ENCODE results near the gene ZNF367. TPM values are rescaled to one million over a fixed set of nuclear protein-coding genes. Genes with fewer than 3 reads are reported as not detected.
A peak's percentile ranks its signal among the peaks of the same experiment; 100 is the strongest.

ZNF367 gene
- total RNA-seq, 1 experiment from 2014 or later: 9.9 TPM

GRCh38 chr9:96441798-96442445 lies 23.8 kb upstream of the ZNF367 start:
- in situ Hi-C loops (cut with HindIII; ENCODE audit: low pct_unique_long_range_greater_than_20kb, low sequenced_read_pairs): no loop called here
- DNase-seq (ENCODE audit: low read depth, low spot score): peak; percentile 74

- in situ Hi-C loops (cut with HindIII; ENCODE audit: low pct_unique_long_range_greater_than_20kb, low sequenced_read_pairs): no loop called here
Measured at GRCh38 chr9:96440671-96441199, 22.6 kb upstream of the ZNF367 start.

GRCh38 chr9:96437454-96437853 lies 19.3 kb upstream of the ZNF367 start:
- in situ Hi-C loops (cut with HindIII; ENCODE audit: low pct_unique_long_range_greater_than_20kb, low sequenced_read_pairs): no loop called here
- no peak for DNase-seq (ENCODE audit: low read depth, low spot score)

More at GRCh38 chr9:96440671-96441199, 22.6 kb upstream of the ZNF367 start:
- no peak for DNase-seq (ENCODE audit: low read depth, low spot score)

GRCh38 chr9:96436456-96437126 lies 18.4 kb upstream of the ZNF367 start:
- in situ Hi-C loops (cut with HindIII; ENCODE audit: low pct_unique_long_range_greater_than_20kb, low sequenced_read_pairs): no loop called here
- DNase-seq (ENCODE audit: low read depth, low spot score): no peak

- in situ Hi-C loops (cut with HindIII; ENCODE audit: low pct_unique_long_range_greater_than_20kb, low sequenced_read_pairs): no loop called here
- DNase-seq (ENCODE audit: low read depth, low spot score): no peak
Measured at GRCh38 chr9:96436063-96436455, 17.9 kb upstream of the ZNF367 start.

- in situ Hi-C loops (cut with HindIII; ENCODE audit: low pct_unique_long_range_greater_than_20kb, low sequenced_read_pairs): no loop called here
Measured at GRCh38 chr9:96435345-96435744, 17.2 kb upstream of the ZNF367 start.

GRCh38 chr9:96430377-96430776 lies 12.2 kb upstream of the ZNF367 start:
- DNase-seq (ENCODE audit: low read depth, low spot score): no peak

More at GRCh38 chr9:96435345-96435744, 17.2 kb upstream of the ZNF367 start:
- DNase-seq (ENCODE audit: low read depth, low spot score): no peak

GRCh38 chr9:96429732-96430131 lies 11.6 kb upstream of the ZNF367 start:
- in situ Hi-C loops (cut with HindIII; ENCODE audit: low pct_unique_long_range_greater_than_20kb, low sequenced_read_pairs): no loop called here

More at GRCh38 chr9:96430377-96430776, 12.2 kb upstream of the ZNF367 start:
- in situ Hi-C loops (cut with HindIII; ENCODE audit: low pct_unique_long_range_greater_than_20kb, low sequenced_read_pairs): no loop called here

GRCh38 chr9:96425500-96426169 lies 7.5 kb upstream of the ZNF367 start:
- DNase-seq (ENCODE audit: low read depth, low spot score): no peak
- in situ Hi-C loops (cut with HindIII; ENCODE audit: low pct_unique_long_range_greater_than_20kb, low sequenced_read_pairs): no loop called here

More at GRCh38 chr9:96429732-96430131, 11.6 kb upstream of the ZNF367 start:
- no peak for DNase-seq (ENCODE audit: low read depth, low spot score)

GRCh38 chr9:96423985-96424336 lies 5.8 kb upstream of the ZNF367 start:
- in situ Hi-C loops (cut with HindIII; ENCODE audit: low pct_unique_long_range_greater_than_20kb, low sequenced_read_pairs): no loop called here
- DNase-seq (ENCODE audit: low read depth, low spot score): no peak

GRCh38 chr9:96423322-96423984 lies 5.3 kb upstream of the ZNF367 start:
- DNase-seq (ENCODE audit: low read depth, low spot score): no peak
- in situ Hi-C loops (cut with HindIII; ENCODE audit: low pct_unique_long_range_greater_than_20kb, low sequenced_read_pairs): no loop called here

- peak; percentile 96 for DNase-seq (ENCODE audit: low read depth, low spot score)
- in situ Hi-C loops (cut with HindIII; ENCODE audit: low pct_unique_long_range_greater_than_20kb, low sequenced_read_pairs): no loop called here
Measured at GRCh38 chr9:96420468-96421219, 2.5 kb upstream of the ZNF367 start.

GRCh38 chr9:96419691-96419969 lies 1.5 kb upstream of the ZNF367 start:
- no peak for DNase-seq (ENCODE audit: low read depth, low spot score)
- in situ Hi-C loops (cut with HindIII; ENCODE audit: low pct_unique_long_range_greater_than_20kb, low sequenced_read_pairs): no loop called here

GRCh38 chr9:96418920-96419690 lies 935 bp upstream of the ZNF367 start:
- in situ Hi-C loops (cut with HindIII; ENCODE audit: low pct_unique_long_range_greater_than_20kb, low sequenced_read_pairs): no loop called here
- peak; percentile 72 for DNase-seq (ENCODE audit: low read depth, low spot score)

GRCh38 chr9:96417661-96418082 lies 498 bp downstream of the ZNF367 start:
- in situ Hi-C loops (cut with HindIII; ENCODE audit: low pct_unique_long_range_greater_than_20kb, low sequenced_read_pairs): no loop called here
- no peak for DNase-seq (ENCODE audit: low read depth, low spot score)

GRCh38 chr9:96417051-96417586 lies 1.1 kb downstream of the ZNF367 start:
- peak; percentile 78 for DNase-seq (ENCODE audit: low read depth, low spot score)
- in situ Hi-C loops (cut with HindIII; ENCODE audit: low pct_unique_long_range_greater_than_20kb, low sequenced_read_pairs): no loop called here
